GM21390 (cell line): ENCODE measurements around the gene MAP2.

ENCODE experiments used
- ATAC-seq: cut with Tn5 transposase; IDR thresholded peaks from one replicate; pipeline ENCODE4 v1.9.1; 2021; ENCODE audit not compliant: unreplicated experiment

The MAP2 gene, protein sequence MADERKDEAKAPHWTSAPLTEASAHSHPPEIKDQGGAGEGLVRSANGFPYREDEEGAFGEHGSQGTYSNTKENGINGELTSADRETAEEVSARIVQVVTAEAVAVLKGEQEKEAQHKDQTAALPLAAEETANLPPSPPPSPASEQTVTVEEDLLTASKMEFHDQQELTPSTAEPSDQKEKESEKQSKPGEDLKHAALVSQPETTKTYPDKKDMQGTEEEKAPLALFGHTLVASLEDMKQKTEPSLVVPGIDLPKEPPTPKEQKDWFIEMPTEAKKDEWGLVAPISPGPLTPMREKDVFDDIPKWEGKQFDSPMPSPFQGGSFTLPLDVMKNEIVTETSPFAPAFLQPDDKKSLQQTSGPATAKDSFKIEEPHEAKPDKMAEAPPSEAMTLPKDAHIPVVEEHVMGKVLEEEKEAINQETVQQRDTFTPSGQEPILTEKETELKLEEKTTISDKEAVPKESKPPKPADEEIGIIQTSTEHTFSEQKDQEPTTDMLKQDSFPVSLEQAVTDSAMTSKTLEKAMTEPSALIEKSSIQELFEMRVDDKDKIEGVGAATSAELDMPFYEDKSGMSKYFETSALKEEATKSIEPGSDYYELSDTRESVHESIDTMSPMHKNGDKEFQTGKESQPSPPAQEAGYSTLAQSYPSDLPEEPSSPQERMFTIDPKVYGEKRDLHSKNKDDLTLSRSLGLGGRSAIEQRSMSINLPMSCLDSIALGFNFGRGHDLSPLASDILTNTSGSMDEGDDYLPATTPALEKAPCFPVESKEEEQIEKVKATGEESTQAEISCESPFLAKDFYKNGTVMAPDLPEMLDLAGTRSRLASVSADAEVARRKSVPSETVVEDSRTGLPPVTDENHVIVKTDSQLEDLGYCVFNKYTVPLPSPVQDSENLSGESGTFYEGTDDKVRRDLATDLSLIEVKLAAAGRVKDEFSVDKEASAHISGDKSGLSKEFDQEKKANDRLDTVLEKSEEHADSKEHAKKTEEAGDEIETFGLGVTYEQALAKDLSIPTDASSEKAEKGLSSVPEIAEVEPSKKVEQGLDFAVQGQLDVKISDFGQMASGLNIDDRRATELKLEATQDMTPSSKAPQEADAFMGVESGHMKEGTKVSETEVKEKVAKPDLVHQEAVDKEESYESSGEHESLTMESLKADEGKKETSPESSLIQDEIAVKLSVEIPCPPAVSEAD (N-terminal part only)

DNA sequence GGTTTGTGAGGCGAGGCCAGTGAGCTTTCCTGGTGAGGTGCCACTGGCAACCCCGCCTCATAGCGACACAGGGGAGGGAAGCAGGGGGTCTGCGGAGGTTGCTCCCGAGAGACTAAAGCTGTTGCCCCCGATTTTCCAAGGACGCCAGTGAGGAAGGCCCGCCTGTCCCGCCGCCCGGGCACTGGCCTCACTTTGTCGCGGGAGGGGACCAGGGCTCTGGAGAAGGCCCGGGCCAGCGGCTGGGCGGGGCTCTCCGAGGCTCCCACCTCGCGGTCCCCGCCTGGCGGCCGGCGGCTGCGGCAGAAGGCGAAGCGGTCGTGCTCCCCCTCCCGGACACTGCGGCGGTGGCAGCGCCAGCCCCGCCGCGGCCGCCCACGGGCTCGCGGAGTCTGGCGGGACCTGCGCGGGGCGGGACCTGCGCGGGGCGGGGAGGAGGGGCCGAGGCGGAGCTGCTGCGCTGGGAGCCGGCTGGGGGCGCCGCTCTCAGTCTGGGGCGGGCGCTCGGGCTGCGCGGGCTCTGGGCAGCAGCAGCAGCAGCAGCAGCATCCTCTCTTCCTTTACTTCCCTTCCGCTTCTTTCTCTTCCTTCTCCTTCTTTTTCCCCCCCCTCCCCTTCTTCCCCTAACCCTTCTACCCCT is at the start of gene MAP2:
Gene MAP2 (plus strand): TSS at position 486 of the 637 bp plus-strand sequence. CDS start 229,124 bp downstream, outside the sequence.
- peak; percentile 98 for ATAC-seq

DNA sequence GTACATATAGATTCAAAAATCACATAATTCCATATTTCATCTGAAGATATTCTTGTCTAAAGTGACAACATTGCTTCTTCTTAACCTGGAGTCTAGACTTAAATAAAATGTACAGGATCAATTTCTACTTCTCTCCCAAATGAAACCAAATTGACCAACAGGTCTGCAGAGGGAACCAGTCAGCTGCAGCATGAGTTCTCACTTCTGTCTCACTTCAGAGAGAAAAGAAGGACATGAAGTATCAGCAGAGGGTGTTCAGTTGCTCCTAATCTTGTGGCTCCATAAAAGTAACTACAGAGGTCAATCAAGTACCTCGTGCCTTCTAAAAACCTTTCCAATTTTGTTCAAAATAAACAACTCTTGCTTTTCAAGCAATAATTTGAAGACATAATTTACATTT is 47.2 kb upstream of the MAP2 start:
- ATAC-seq: no peak

DNA sequence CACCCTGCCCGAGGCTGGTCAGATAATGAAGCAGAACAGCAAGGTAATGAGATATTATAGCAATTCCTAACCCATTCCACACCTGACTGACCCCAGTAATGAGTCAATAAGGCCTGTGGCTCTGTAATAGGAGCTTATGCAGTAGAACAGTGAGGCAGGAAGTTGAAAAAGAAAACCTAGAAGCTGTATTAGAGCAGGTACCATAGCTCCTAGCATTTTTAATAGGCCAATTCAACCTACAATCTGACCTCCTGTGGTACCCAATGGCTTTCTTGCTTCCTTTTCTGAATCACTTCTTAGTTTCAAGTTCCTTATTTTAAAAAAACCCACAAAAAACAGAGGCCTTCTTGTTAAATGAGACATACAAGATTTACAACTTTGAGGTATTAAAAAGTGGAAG is 43.6 kb upstream of the MAP2 start:
- peak; percentile 100 for ATAC-seq

DNA sequence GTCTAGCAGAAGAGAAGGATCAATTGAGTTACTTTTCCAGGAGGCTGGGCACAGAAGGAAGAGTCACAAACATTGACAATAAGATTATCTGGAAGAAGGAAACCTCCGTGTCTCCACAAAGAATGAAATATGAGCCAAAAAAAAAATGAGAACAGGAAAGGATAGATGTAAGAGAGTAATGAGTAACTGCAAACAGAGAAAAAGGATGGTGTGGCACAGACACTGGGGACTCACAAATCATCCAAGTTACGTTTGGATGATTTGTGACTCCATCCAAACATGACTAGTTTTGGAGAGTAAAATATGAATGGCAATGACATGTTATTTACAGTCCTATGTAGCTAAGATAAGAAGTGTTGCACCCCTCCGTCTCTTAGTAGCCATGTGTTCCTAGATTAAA is 42.8 kb upstream of the MAP2 start:
- no peak for ATAC-seq

DNA sequence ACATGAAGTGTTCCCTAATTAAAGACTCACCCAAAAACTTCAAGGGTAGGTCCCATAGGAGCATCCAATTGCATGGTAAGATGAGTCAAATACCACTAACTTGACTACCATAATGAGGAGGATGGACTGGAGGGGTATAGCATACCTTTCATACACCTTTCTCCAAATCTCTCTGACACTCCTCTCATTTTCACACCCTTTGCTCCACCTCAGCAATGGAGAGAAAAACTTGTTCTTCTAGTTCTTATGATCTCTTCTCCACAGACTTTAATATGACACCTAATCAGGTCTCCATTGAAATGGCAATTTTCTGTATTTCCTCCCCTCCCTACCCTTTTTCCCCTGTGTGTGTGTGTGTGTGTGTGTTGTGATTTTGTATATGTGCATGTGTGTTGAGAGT is 41.1 kb upstream of the MAP2 start:
- no peak for ATAC-seq

DNA sequence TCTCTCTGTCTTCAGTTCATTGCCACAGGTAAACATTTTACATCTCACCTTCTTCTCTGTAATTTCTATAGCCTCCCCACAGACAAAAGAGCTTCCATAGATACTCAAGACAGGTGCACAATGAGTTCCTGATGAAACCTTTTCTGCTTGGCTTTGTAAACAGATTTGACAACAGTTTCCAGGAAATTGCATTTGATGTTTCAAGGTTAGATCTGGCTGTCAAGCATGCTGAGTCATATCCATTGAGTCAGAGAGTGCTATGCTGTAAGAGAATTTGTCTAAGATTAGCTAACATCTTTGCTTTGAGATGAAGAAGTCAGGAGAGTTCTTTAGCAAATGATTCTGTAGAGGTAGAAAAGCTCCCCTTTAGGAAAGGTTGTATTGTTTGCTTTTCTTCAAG is 40.6 kb upstream of the MAP2 start:
- no peak for ATAC-seq

DNA sequence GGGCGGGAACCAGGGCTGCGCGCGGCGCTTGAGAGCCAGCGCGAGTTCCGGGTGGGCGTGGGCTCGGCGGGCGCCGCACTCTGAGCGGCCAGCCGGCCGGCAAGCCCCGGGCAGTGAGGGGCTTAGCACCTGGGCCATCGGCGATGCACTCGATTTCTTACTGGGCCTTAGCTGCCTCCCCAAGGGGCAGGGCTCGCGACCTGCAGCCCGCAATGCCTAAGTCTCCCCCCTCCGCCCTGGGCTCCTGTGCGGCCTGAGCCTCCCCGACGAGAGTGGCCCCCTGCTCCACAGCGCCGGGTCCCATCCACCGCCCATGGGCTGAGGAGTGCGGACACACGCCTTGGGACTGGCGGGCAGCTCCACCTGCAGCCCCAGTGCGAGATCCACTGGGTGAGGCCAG is 36.5 kb upstream of the MAP2 start:
- no peak for ATAC-seq

DNA sequence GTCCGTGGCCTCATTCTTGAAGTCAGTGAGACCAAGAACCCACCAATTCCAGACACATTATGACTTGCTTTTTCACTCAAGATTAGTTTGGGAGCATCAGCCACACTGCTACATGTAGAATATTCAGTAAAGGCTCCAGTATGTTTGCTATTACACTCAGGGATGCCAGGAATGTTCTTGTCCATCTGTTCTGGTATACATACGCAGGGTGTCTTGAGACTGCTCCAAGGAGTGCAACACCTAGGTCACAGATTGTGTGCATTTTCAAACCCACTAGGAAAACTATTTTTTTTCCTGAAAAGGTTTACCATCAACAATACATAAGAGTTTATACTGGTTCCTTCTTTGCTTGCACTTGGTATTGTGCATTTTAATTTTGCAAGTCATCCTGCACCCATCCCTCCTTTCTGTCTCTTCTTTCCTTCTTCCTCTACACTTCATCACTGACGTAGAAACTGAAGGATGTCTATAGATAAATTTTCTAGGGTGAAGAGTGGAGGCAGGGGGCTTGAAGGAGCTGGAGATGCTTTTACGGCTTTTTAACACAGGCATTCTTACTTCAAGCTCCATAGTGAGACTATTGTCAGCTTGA is 35.3 kb upstream of the MAP2 start:
- no peak for ATAC-seq

DNA sequence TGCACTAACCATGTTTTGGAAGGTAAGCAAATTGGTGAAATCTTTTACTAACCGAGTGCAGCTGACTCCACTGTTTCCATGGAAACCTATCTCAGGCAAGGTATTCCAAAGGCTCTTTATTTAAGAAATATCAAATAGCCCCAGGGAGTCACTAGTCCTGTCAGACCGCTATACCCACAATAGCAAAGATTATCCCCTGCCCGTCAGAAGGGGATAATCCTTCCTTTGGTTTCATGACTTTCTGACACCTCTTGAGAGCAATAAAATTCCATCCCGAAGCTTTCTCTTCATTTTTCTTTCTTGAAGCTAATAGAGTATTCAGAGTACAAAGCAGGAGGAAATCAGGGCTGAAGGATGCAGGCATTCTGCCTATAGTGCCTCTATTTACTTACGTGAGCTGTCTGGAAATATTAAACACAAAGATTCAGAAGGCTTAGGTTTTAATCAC is 34.7 kb upstream of the MAP2 start:
- no peak for ATAC-seq

DNA sequence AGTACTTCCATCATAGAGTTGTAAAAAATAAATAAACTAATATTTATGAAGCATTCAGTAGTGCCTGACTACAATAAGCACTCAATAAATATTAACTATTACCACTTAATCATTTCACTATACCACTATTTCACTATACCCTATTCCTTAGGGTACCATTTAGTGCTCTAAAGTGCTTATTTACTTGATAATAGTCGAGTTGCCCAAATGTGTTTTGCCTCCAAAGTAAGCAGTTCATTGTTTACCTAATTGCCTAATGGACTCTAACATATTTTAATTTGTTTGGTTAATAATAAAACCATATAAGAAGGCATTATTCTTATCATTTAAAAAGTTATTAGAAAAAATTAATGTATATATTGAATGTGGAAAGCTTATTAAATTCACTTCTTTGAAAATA is 33.0 kb upstream of the MAP2 start:
- ATAC-seq: no peak

DNA sequence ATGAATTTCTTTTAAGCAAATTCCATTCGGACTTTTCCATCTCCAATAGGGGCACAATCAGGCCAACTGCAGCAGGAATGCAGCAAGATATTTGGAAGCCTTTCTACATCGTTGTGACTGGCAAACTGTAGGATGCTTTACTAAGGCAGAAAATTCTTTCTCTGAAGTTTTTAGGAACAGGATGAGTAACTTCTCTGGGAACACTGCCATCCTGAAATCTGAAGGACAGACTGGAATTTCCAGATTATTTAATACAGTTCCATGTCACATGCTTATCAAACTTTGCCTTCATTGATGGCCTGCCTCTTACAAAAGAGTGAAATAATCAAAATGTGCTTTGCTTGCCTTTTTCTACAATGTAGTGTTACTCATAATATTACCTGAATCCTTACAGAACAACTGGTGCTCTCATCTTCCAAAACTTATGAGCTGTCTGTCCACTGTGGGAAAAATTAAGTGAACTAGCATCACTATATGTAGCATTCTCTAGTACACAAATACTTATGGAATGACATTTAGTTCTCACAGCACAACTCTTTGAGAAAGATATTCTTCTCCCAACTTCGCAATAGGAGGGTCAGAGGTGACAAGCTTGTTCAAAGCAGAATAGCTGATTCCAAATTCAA is 32.0 kb upstream of the MAP2 start:
- no peak for ATAC-seq

DNA sequence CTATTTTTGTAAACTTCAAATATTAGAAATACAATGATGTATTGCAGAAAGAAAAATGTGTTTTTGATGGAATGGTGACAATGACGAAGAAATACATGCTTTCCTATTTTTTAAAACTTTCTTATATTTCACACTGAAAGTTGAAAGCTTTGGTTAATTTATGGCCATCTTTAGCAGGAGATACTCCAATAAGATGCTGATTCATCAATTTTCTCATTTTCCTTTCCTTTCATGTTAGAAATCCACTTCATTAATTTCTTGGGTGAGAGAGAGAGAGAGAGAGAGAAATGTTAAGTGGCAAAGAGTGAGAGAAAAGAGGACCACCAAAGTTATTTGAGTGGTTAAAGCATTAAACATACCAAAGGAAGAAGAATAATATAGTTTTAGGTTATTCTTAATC is 28.6 kb upstream of the MAP2 start:
- ATAC-seq: no peak

DNA sequence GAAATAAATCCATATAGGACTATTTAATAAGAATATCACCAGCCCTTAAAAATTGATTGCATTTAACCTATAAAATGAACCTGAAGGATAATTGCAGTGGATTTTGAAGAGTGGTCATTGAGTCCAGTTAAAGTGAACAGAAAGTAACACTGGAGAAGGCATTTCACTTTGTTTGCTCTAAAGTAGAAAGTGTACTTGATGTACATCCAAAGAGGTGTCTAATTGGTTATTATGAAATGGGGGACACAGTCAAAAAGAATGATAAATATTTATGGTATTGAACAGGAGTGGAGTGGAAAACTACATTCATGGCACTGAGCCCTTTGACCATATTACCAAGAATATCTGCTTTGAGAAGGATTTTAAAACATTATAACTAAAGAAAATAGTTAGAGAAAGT is 28.2 kb upstream of the MAP2 start:
- ATAC-seq: no peak

DNA sequence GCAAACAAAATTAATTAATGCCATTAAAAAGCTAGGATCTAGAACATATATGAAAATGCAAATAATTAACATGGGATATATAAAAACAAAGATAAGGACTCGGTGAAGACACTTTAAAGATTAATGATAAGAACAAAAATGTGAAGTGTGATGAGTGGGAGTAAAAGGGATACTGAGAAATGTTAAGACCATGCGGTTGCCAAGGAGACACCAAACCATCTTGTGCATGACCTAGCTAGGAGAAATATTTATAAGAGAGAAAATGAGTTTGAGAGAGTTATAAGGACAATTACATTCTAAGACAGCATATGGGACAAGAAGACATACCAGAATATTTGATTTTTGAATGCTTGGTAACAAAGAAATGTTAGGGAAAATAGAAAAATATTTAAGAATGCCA is 25.4 kb upstream of the MAP2 start:
- no peak for ATAC-seq

DNA sequence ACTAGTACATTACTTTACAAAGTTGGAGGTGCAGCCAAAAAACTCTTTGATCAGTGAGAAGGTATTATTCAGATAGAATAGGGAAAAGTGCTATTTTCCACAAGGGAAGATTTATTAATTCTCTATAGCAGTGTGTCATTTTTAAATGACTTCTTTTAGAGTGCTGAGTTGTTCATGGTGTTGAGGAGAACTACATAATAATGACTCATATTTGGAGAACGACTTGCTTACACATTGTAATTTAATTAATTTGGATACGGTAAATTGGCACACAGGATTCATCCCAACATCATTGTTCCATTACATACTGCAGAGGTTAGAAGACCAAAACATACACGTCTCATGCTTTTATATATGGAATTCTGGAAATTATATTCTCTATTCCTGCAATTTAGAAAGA is 22.1 kb upstream of the MAP2 start:
- no peak for ATAC-seq

DNA sequence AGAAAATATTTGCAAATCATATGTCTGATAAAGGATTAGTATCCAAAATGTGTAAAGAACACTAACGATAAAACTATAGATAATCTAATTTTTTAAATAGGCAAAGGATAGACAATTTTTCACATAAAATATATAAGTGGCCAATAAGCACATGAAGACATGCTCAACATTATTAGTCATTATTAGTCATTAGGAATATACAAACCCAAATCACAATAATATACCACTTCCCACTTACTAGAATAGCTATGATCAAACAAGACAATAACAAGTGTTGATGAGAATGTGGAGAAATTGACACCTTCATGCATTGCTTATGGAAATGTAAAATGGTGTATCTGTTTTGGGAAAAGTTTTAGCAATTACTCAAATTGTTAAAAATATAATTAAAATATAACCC is 12.6 kb upstream of the MAP2 start:
- no peak for ATAC-seq

DNA sequence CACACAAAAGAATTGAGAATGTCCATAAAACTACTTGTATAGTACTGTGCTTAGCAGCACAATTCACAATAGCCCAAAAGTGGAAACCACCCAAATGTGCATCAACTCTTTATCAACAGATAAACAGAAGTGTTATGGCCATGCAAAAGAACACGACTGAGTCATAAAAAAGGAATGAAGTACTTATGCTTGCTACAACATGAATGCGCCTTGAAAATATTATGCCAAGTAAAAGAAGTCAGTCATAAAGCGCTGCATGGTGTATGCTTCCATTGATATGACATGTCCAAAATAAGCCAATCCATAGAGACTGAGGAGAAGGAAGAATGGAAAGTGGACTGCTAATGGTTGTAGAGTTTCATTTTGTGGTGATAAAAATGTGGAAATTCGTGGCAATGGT is 12.1 kb upstream of the MAP2 start:
- ATAC-seq: no peak

DNA sequence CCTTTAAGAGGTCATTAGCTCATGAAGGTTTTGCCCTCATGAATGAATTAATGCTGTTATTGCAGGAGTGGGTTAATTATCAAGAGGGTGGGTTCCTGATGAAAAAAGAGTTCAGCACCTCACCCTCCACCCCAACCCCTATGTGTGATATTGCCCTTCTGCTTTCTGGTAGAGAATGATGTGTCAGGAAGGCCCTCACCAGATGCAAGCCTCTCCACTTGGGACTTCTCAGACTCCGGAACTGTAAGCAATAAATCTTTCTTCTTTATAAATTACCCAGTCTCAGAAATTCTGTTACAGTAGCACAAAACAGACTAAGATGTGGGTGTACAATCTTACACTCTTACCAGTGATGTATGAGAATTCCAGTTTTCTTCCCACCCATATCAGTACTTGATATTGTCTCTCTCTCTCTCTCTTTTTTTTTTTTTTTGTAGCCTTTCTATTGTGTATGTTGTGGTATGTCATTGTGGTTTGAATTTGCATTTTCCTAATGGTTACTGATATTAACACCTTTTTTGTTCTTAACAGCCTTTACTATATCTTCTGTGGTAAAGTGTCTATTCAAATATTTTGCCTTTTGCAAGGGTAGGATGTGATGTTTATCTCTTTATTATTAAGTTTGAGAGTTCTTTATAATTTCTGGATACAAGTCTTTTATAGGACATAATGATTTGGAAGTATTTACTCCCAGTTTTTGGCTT is 10.4 kb upstream of the MAP2 start:
- no peak for ATAC-seq

DNA sequence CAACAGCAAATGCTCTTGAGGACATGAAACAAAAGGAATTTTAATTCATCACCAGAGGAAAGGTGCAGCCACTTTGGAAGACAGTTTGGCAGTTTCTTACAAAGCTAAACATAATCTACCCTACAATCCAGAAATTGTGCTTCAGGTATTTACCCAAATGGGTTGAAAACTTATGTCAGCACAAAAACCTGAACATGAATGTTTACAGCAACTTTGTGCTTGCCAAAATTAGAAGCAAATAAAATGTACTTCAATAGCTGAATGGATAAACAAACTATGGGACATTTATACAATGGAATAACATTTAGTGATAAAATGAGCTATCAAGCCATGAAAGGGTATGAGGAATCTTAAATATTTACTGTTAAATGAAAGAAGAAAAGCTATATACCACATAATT is 6.9 kb upstream of the MAP2 start:
- no peak for ATAC-seq
